ENCODE measurements around the gene TMEM256.

The TMEM256 gene

GRCh38 chr17:7414837-7415236, 10.9 kb upstream of the TMEM256 start:
- no peak for DNase-seq (ENCODE audit: low read depth)
- H3K4me3 ChIP-seq (ENCODE audit: low read length), result no peak overlapping the region
- TF ChIP-seq CTCF (conservative IDR thresholded peaks at IDR 0.05; ENCODE audit: low read depth, low read length), result no peak

GRCh38 chr17:7413346-7413985, 9.6 kb upstream of the TMEM256 start:
- no peak overlapping the region for H3K4me3 ChIP-seq (ENCODE audit: low read length)
- TF ChIP-seq CTCF (conservative IDR thresholded peaks at IDR 0.05; ENCODE audit: low read depth, low read length), result no peak
- DNase-seq (ENCODE audit: low read depth), result no peak

GRCh38 chr17:7411427-7411750, 7.5 kb upstream of the TMEM256 start:
- no peak for TF ChIP-seq CTCF (conservative IDR thresholded peaks at IDR 0.05; ENCODE audit: low read depth, low read length)
- no peak overlapping the region for H3K4me3 ChIP-seq (ENCODE audit: low read length)

GRCh38 chr17:7410634-7411426, 6.9 kb upstream of the TMEM256 start:
- no peak for DNase-seq (ENCODE audit: low read depth)
- no peak overlapping the region for H3K4me3 ChIP-seq (ENCODE audit: low read length)

More at GRCh38 chr17:7411427-7411750, 7.5 kb upstream of the TMEM256 start:
- DNase-seq (ENCODE audit: low read depth), result no peak

GRCh38 chr17:7409716-7410115, 5.8 kb upstream of the TMEM256 start:
- TF ChIP-seq CTCF (conservative IDR thresholded peaks at IDR 0.05; ENCODE audit: low read depth, low read length), result no peak
- no peak overlapping the region for H3K4me3 ChIP-seq (ENCODE audit: low read length)
- no peak for DNase-seq (ENCODE audit: low read depth)

More at GRCh38 chr17:7410634-7411426, 6.9 kb upstream of the TMEM256 start:
- no peak for TF ChIP-seq CTCF (conservative IDR thresholded peaks at IDR 0.05; ENCODE audit: low read depth, low read length)

- no peak for TF ChIP-seq CTCF (conservative IDR thresholded peaks at IDR 0.05; ENCODE audit: low read depth, low read length)
- H3K4me3 ChIP-seq (ENCODE audit: low read length), result no peak overlapping the region
- no peak for DNase-seq (ENCODE audit: low read depth)
Measured at GRCh38 chr17:7408863-7409262, 5.0 kb upstream of the TMEM256 start.

- H3K4me3 ChIP-seq (ENCODE audit: low read length), result no peak overlapping the region
- no peak for TF ChIP-seq CTCF (conservative IDR thresholded peaks at IDR 0.05; ENCODE audit: low read depth, low read length)
- DNase-seq (ENCODE audit: low read depth), result no peak
Measured at GRCh38 chr17:7408252-7408727, 4.4 kb upstream of the TMEM256 start.

Measured in retinal pigment epithelial cell (primary cell).